GM12801 (cell line): ENCODE results near the gene BCAN.

ENCODE experiments used
- TF ChIP-seq, protein P1 (sequence below): IDR thresholded peaks from one replicate; pipeline ENCODE4 v1.5.1; 2011; ENCODE audit warnings: control low read depth; ENCODE audit not compliant: insufficient read length; ENCODE audit errors: extremely low read depth

BCAN gene

DNA sequence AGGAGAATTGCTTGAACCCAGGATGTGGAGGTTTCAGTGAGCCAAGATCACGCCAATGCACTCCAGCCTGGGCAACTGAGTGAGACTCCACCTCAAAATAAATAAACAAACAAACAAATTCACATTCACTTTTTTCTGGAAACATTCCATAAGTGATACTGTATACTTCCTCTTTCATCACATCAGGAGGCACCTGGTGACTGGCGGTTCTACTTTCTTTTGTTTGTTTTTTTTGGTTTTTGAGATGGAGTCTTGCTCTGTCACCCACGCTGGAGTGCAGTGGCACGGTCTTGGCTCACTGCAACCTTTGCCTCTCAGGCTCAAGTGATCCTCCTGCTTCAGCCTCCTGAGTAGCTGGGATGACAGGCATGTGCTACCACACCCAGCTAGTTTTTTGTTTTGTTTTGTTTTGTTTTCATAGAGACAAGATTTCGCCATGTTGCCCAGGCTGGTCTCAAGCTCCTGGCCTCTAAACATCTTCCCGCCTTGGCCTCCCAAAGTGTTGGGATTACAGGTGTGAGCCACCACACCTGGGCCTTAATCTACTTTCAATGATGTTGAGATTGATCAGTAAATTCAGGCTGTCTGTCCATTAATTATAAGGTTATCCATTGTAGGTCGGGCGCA lies 12.0 kb upstream of the BCAN start:
- TF ChIP-seq, protein P1, sequence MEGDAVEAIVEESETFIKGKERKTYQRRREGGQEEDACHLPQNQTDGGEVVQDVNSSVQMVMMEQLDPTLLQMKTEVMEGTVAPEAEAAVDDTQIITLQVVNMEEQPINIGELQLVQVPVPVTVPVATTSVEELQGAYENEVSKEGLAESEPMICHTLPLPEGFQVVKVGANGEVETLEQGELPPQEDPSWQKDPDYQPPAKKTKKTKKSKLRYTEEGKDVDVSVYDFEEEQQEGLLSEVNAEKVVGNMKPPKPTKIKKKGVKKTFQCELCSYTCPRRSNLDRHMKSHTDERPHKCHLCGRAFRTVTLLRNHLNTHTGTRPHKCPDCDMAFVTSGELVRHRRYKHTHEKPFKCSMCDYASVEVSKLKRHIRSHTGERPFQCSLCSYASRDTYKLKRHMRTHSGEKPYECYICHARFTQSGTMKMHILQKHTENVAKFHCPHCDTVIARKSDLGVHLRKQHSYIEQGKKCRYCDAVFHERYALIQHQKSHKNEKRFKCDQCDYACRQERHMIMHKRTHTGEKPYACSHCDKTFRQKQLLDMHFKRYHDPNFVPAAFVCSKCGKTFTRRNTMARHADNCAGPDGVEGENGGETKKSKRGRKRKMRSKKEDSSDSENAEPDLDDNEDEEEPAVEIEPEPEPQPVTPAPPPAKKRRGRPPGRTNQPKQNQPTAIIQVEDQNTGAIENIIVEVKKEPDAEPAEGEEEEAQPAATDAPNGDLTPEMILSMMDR, result no peak

DNA sequence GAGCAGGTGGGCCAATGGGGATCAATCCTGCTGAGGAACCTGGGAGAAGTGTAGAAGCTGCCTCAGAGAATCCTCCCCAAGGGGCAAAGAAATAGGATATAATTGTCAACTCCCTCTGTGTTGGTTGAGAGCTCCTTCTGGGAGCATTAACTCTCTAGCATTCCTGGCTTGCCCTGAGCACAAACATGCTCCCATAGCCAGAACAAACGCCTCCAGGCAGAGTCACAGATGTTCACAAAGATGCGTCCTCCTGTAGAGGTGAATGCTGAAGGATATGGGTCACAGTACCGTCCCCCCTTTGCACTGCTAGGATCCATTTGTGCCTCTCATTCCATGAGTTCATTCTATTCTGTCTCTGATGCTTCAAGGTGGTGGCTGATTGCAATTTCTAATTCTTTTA lies 9.6 kb upstream of the BCAN start:
- TF ChIP-seq, protein P1, result no peak

DNA sequence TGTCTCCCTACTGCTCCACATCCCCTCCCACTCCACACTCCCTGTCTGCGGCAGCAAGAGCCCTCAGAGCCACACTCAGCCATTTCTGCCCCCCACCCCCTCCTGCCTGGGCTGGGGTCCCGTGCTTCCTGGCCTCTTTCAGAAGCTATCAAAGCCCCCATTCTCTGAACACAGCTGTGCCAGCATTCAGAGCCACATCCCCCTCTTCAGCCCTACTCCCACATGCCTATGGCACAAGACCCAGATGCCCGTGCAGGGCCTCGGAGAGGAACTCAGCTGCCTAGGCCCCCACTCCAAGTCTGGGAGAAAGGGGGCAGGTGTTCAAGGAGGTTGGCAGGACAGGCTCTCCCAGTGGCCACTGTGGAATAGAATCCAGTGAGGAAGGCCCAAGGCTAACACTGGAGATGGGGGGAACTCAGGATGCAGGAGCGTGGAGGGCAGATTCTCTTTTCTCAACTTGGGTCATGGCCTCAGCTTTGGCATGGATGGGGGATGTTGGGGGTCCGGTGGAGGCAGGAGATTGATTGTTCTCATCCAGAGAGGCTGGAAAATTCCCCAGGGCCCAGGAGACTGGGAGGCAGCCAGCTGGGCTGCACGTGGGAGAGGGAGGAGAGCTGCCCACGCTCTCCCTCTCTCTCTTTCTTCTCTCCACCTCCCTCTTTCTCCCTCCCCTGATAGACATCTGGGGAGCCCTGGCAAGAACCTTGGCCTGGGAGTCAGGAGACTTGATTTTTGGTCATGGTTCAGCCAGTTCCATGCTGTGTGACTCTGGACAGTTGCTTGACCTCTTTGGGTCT lies 3.5 kb upstream of the BCAN start:
- TF ChIP-seq, protein P1, result no peak

DNA sequence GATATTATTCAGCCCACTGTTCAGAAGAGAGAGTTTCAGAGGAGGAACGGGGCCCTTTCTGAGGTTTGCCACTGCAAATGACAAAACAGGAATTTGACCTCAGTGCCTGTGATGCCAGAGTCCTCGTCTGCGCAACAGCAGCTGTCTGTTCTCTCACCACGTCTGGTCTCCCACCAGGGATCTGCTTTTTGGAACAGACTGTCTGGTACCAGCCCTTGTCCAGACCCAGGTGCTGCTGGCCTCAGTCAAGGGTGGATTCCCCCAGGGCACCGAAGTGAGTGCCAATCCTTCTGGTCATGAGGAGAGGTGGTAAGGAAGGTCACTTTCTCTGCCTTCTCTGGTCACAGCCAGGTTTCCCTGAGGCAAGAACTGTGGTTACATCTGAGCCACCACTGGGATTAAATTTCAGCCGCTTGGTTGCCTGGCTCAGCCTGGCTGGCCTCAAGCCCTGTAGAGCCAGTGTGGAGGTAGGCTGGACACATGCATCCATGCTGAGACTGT lies 2.3 kb upstream of the BCAN start:
- TF ChIP-seq, protein P1, result no peak

DNA sequence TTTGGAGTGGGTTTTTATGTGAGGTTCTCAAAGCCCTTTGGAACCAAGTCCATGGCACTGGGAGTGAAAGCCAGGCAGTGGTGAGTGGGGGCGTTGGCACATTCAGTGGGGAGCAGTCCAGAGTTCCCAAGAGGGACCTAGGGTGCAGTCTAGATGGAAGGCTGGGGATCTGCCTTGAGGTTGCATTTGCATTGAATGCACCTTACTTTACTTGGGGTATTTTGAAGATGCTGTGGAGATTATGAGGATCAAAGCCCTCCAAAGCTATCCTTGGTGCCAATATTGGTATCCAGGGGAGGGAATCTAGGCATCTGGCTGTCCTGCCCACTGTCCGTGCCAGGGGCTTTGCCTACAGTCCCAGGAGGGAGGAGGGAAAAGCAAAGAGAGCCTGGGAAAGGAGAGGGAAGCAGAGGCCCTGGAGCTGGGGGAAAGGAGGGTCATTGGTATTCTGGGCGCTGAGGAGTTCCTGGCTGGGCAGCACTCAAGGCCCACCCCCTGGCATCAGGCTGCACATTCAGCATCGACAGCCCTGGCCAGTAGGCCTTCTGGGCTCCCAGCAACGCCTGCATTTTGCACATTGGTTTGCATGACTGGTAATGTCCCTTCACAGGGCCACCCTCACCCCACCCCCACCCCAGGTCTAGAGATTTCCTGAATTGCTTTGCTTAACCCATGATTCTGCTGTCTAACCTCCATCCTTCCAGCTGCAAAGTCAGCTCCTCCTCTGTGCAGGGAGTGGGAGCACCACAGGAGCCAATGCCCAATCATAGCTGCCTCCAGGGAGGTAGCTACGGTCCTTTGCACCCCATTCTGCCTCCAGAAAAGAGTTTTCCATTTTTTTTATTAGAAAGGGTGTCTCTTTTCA lies 843 bp upstream of the BCAN start:
- TF ChIP-seq, protein P1, result no peak

DNA sequence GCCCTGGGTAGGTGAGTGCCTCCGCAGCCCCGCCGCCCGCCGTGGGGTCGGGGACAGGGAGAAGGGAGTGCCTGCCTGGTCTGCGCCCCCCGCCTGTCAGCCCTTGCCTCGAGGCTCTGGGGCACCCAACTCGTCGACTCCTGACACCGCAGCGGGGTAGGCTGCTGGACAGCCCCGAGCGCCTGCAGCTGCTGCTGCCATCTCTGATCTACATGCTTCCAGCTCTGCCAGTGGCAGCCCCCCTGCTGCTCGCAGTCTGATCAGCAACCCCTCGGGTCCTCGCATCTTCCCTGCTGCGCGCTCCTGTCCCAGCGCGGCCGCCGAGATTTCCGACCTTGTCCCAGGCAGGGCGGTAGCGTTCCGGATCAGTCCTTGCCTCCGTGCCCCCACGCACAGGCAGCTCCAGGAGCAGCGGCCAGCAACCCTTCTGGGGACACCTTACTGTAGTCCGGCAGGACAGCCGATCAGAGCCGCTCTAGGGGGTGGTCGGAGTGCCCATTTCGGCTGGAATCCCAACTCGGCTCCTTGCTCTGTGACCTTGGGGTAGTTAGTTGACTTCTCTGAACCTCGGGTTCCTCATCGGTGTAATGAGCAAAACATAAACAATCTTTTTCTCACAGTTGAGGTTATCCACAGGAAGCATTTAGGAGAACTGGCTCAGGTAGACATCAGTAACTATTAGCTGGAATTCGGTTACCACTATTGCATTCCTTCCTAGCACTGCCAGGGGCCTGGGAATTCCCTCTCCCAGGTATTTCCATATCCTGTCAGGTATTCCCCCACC lies 540 bp downstream of the BCAN start:
- TF ChIP-seq, protein P1, result no peak
